Colon (tissue), 2 donors: ENCODE results near the gene MZT2A.
"Not testable (repeated sequence)": the region's sequence is repeated elsewhere in the genome, so short reads cannot be mapped to it uniquely, and the experiment has no call there.

Experiments
- FAIRE-seq: peaks from 2 replicates; lab custom pipeline; 2012; peaks lifted over from hg19 to GRCh38; lab: Jason Lieb, UNC
- donor health status: control.
- donor health status: control.

Gene MZT2A

DNA sequence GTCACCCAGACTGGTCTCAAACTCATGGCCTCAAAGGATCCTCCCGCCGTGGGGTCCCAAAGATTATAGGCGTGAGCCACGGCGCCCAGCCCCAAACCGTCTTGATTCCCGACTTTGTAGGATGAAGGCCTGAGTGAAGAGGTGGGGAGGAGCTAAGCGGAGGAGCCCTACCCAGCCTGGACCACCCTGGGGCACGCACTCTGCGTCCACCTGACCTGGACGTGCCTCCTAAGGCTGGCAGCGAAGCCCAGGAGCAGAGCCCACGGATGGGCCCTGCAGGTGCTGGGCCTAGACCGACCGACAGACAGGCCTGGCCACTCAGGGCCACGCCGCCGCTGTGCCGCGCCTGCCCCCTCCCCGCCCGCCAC, 744 bp downstream of the MZT2A start:
- FAIRE-seq = not testable (repeated sequence)

DNA sequence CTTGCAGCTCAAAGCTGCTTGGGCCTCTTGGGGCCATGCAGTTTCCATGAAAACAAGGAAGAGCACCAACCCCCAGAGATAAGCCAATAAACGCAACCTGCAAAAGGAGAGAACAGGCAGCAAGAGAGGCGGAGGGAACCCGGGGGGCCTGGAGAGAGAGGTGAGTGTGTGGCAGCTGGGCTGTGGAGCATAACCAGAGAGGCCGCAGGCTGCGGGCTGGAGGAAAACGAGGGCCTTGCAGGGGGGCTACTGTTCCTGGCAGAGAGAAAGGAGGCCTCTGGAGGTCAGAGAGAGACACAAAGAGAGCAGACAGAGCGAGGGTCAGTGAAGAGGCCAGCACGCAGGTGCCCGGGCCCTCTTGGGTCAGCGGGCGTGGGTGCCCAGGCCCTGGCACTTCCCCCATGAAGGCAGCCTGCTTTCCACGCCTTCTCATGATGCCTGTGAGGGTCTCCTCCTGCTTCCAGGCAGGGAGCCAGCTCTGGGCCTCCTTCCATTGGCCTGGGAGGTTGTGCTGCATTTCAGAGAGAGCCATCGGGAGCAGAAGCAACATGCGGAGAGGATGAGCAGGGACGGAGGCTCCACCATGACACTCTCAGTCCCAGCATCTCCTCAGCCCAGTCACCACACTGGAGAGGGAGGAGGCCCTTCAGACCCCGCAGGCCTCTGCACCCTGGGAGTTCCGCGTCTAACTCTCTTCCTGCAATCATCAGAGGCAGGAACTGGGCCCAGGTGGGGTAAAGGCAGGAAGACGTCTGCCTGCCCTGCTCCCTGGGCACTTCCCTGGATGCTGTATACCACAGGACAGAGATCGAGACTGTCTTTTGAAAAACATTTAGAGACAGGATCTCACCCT, 1.4 kb downstream of the MZT2A start:
- not testable (repeated sequence) for FAIRE-seq

DNA sequence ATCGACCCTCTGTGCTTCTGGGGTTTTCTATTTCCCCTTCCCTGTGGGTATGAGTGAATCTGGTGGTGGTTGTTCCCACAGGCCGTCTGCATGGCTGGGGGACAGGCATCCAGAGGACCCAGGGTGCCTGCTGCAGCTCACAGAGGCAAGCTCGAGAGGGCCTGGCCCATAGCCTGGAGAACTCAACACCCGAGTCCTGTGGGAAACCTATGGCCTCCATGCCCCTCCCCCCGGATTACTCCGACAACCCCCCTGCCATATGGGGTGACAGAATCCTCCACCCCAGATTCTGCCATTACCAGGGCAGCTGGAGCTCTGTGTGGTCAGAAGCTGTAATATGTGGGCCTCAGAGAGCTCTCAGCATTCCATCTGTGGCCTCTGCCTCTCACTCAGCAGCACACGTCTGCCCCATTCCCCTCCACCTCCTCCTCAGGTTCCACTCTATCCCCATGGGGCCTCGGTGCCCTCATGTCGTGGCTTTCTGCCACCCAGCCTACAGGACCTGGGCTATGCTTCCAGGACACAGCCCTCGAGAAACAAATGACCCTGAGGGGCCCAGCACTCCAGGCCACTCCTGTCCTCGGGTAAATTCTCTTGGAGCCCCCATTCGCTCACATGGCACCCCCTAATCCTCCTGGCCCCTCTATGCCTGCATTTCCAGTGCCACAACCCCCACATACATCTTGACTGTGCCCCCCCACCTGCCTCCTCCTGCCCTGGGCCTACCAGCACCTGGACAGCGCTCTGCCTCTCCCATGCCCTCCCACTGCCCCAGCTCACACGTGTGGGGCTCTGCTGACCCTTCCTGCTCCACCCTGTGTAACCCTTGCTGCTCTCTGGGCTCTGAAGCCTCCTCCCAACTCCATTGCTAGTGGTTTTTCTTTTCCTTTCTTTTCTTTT, 3.6 kb downstream of the MZT2A start:
- FAIRE-seq = no peak

DNA sequence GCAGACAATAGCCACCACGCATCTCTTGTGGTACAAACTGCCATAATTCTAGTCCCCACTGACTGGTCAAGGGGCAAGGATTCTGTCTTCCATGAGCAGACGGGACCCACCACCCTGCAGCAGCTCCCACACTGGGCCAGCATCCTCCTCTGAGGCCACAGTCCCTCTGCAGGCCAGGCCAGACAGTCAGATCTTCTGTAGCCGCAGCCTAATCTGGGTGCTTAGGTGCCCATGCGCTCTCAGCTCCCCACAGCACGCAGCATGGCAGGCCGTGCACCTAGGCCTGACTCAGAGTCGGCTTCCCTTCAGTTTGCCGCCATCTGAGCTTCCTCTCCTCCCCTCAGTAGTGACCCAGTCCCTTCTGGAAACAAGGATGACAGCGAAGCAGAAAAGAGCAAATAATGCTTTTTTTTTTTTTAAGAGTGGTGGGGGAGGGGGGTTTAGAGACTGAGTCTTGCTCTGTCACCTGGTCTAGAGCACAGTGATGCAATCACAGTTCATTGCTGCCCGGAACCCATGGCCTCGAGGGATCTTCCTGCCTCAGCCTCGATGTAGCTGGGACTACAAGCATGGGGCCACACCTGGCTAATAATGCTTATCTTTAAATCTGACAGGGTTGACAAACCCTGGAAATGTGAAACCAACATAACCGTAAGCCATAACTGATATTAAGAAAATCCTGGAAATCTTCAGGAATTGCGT, 5.8 kb downstream of the MZT2A start:
- not testable (repeated sequence) for FAIRE-seq

DNA sequence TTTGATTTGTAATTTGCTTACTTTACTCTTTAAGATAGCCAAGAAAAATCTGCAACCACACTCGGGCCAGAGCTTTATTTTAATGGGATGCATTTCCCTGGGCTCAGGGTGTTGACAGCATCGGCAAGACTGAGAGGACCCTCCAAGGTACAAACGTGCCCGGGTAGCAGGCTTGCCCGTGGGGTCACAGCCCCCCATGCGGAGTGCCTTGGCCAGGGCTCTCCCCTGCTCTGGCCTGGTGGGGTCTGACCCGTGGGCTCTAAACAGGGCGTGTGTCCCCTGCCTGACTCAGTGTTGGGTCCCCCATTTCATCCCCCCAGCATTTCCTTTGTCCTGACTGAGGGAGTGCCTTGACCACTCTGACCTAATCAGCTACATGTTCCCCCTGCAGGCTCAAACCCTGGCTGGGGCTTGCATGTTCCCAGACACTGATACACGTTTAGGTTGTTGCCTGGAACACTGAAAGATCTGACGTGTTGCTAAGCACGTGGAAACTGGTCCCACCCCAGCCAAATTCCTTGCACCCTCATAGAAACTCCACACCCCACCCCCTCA, 7.2 kb downstream of the MZT2A start:
- FAIRE-seq = not testable (repeated sequence)

DNA sequence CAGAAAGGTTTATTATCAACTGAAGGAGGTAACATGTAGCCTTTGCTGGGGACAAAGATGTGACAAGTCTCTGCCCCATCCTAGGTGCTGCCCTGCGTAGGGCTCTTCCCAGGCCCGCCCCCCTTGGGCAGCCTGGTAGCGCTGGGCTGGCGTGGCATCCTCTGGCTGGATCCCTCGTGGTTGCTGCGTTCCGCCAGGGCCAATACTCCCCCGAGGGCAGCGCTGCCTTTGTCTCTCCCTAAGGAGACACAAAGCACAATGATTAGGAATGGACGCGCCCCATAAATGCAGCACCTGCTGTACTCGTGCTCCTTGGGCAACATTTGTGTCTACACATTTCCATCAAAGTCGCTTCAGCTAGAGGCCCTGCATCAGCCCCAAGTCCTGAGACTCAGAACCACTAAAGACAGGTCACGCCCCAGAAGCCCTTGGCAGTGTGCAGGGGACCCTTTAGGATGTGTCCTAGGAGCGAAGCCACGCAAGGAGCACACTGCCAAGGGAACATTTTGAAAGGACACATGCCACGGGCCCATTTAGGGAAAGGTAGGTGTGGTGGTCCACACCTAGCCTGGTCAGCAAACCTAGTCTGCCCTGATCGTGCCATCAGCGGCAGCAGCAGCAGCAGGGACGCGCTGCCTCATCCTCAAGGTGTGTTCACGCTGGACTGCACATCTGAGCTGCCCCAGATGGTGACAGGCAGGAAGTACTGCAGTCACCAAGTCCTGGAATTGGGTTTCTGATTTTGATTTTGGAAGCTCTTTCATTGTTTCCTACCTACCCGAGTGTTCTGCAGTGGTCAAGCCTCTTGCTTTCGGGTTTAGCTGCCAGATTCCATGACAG, 8.0 kb downstream of the MZT2A start:
- FAIRE-seq = not testable (repeated sequence)

DNA sequence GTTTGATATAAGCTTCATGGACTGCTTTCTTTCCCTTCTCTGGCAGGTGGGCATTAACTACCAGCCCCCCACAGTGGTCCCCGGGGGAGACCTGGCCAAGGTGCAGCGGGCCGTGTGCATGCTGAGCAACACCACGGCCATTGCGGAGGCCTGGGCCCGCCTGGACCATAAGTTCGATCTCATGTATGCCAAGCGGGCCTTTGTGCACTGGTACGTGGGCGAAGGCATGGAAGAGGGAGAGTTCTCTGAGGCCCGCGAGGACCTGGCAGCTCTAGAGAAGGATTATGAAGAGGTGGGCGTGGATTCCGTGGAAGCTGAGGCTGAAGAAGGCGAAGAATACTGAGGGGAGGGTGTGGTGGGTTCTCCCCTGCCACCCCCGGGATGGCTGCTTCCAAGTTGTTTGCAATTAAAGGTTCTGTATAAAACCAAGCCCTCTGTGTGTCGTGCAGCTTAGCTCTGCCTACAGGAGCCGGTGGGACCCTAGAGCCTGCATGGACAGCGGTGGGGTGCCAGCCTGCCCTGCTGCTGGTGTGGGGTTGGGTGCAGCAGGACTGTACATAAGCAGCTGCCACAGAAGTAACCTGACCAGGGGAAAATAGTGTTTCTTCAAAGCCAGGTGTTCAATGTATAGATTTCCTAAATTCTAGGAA, 9.6 kb downstream of the MZT2A start:
- FAIRE-seq = not testable (repeated sequence)

DNA sequence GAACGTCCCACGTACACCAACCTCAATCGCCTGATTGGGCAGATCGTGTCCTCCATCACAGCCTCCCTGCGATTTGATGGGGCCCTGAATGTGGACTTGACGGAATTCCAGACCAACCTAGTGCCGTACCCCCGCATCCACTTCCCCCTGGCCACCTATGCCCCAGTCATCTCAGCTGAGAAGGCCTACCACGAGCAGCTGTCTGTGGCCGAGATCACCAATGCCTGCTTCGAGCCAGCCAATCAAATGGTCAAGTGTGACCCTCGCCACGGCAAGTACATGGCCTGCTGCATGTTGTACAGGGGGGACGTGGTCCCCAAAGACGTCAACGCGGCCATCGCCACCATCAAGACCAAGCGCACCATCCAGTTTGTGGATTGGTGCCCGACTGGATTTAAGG, 11.8 kb downstream of the MZT2A start:
- FAIRE-seq = not testable (repeated sequence)

DNA sequence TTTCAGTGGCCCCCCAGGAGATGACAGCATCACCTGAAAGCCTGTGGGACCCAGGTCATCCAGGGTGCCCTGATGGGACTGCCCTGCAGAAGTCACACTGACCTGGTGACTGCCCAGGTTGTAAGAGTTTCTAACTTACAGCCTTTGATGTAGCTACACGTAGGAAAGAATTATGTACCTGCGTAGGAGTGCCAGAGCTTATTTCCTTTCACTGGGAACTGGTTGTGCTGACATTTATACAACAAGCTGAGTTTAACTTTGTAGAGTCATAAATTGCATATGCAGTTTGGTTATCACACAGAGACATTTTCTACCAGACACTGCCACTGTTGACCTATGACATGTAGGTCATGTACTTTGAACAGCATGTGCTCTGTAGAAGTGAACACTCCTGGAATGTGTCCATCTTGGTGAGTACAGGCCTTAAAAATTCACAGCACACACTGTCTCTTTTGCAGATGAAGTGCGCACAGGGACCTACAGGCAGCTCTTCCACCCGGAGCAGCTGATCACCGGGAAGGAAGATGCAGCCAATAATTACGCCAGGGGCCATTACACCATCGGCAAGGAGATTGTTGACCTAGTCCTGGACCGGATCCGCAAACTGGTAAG, 13.2 kb downstream of the MZT2A start:
- FAIRE-seq = not testable (repeated sequence)

DNA sequence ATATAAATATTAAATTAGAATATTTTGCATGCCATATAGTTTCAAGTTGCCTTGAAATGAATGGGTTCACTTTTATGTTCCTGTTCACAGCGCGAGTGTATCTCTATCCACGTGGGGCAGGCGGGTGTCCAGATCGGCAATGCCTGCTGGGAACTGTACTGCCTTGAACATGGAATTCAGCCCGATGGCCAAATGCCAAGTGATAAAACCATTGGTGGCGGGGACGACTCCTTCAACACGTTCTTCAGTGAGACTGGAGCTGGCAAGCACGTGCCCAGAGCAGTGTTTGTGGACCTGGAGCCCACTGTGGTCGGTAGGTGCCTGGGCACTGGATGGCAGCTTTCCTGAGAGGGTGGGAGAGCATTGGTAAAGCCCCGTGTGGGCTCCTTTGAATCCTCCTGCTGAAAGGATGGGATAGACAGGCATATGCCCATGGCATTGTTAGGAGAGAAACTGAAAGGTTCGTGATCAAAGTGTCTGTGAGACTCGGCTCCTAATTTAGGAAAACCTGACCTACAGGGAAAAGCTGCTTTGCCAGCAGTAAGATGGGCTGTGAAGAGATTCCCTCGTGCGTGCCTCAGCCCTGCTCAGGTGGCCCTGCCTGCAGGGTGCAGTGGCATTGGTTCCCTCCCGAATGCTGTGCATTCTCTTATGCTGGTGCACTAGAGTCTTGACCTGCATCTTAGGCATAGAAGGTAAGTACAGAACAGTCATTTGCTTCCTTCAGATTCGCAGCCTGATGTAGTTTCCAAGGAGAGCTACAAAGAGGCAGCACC, 13.9 kb downstream of the MZT2A start:
- not testable (repeated sequence) for FAIRE-seq

DNA sequence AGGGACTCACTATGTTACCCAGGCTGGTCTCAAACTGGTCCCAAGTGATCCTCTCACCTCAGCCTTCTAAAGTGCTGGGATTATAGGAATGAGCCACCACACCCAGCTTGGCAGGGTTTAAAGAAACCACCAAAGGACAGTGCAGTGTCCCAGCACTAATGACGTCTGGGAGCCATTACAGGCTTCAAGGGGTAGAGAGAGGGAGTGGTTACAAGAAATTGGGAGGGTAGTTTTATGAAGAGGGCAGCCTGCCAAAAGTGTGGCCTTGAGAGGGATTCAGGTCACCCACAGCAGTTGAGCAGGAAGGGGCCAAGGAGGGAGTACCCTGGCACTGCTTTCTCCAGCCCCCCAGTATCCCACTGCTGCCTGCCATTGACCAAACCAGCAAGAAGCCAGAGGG, 15.0 kb downstream of the MZT2A start:
- not testable (repeated sequence) for FAIRE-seq

DNA sequence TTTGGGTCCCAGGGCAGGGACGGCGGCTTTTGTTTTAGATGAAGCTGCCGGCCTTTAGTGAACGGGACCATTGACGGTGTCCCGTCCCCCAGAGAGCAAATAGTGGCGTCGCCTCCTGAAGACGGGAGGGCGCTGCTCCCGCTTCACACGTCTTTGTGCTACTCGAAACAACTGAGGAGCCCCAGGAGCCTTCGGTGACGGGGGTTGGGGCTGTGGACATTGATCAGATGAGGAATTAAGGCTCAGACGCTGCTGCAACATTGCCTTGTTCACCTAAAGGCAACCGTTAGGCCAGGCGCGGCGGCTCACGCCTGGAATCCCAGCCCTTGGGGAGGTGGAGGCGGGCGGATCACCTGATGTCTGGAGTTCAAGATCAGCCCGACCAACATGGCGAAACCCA, 15.8 kb downstream of the MZT2A start:
- not testable (repeated sequence) for FAIRE-seq

DNA sequence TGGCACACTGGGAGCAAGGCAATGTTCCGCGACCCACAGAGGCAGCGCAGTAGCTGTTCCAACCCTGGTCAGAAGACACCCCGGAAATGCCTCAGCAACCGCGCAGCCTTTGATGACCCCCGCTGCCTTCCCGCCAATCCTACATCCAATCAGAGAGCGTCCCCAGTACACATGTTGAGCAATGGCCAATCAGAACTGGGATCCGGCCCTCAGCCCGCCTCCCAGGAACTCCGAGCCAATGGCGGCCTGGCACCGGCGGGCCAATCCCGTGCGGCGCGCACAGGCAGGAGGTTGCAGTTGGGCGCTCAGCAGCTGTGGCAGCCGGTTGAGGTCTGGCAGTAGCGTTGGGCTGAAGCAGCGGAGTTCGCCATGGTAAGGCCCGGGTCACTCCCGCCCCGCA, 16.4 kb downstream of the MZT2A start, which contains the start of gene TUBA3D:
TUBA3D (plus strand) TSS at position 289 of the 400 bp plus-strand sequence; CDS start at position 370, 81 bp downstream.
- no peak for FAIRE-seq

DNA sequence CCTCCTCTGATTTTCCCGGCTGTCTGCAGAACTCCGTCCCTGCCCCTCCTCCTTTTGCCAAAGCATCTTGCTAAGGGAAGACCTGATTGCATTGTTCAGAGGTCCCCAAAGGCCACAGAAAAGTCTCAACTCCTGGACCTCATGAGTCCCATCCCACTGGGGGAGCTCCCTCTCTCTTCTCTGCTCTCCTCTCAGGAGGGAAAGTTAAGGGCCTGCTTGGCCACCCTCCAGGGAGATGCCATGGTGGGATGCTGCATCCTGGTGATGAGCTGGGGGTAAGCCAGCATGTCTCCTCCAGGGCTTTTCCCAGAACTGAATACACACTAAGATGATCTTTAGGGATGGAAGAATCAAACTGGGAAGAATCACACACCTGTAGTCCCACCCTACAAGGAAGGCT, 18.9 kb downstream of the MZT2A start:
- not testable (repeated sequence) for FAIRE-seq

DNA sequence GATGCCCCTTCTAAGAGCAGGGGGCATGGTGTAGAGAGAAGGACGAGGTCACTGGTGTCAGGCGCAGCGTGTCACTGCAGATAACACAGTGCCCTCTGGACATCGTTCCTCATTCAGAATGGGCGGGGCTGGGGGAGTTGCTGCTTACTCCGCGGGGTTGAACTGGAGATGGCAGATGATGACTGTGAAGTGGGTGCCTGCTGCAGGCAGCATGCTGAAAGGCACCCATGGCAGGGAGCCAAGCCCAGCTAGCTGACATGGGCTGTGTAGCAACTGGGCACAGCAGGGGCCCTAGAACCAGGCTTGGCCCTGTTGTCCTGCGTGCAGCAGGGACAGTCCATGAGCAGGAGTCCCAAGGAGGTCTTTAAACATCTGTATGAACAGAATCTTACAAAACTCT, 20.6 kb downstream of the MZT2A start:
- FAIRE-seq = not testable (repeated sequence)

DNA sequence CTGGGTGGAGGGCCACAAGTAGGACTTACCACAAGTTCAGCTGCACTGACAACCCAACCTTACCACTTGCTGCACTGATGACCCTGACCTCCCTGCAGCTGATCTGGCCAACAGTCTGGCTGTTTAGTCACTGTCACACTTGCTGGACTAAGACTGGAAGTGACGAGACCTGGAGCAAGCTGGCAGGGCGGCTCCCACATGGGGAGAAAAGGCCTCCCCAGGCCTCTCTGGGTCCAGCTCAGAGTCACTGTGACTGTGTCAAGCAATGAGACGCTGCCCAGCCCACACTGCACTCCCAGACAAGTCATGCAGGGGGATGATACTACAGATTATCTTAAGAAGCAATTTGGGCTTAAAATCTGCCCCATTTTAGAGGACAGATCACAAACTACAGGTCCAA, 21.3 kb downstream of the MZT2A start:
- not testable (repeated sequence) for FAIRE-seq

DNA sequence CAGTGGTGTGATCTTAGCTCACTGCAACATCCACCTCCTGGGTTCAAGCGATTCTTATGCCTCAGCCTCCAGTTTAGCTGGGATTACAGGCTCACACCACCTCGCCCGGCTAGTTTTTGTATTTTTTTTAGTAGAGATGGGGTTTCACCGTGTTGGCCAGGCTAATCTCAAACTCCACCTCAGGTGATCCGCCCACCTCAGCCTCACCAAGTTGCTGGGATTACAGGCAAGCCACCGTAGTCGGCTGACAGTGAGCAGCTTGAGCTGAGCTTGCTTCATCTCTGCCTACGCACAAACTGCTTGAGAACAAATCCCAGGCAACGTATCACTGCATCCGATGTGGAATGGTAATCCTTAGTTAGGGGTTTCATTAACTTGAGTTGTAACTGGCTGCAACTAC, 24.5 kb downstream of the MZT2A start:
- not testable (repeated sequence) for FAIRE-seq

DNA sequence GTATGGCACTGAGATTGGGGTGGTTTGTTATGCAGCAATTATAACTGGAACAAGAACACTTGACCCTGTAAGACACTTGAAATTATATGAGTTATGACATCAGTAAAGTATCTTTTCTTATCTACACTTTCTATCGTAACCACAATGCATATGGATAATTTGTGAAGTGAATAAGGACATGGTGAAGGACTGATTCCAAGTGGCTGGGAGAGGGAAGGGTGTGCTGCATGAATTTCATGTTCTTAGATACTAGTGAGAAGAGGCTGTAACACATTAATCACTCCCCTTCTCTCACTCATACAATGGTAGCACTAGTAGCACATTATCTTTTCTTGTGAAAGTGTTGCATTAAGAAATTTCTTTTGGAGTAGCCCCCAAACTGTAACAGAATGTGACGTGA, 37.3 kb downstream of the MZT2A start:
- not testable (repeated sequence) for FAIRE-seq

DNA sequence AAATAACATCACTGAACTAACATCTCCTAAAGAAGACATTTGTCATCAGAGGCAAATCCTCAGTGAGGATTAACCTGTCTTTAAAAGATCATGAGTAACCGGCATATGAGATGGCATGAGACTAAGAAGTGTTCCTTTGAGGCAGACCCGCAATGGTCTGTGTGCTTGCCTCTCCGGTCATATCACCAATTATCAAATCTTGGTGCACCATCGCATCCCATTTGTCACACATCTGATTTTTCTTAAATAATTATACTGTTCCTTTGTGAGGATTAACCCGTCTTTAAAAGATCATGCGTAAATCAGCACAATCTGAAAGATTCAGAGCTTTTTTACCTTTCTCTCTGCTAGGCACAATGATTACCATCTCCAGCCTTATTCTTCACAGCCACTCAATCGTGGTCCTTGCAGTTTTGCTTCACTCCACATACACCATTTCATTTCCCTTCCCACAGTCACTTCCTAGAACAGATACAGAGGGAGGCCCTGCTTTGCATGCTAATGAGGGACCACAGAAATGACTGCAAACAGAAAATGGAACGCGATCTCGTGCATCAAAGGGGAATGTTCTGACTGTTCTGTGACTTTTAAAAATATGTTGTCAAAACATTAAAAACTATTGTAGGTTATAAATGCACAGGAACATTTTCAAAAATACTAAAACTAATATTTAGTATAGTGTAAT, 40.8 kb downstream of the MZT2A start:
- not testable (repeated sequence) for FAIRE-seq
